GM12878 (cell line): Measurements from ENCODE around the gene ORM2. TPM values are rescaled to one million over a fixed set of nuclear protein-coding genes. Genes with fewer than 3 reads are reported as not detected.

ENCODE experiments used
- ATAC-seq: fragments of 200-7000 bp; cut with Tn5 transposase; 3 replicates; pipeline ENCODE4 v1.9.1; 2020; ENCODE audit warnings: mild to moderate bottlenecking, moderate library complexity
- BruUV-seq: library from RNA; stranded (reverse); fragments of 400-500 nt; replicated peaks from 2 replicates; lab custom pipeline; 2021; lab: Mats Ljungman, UMichigan
- CTCF ChIA-PET: fragments of 300-600 bp; sonication (Branson Sonifier 250); formaldehyde crosslinking; extraction: SDS; loops from one replicate; lab custom pipeline; 2021; ENCODE audit warnings: inconsistent platforms; lab: Yijun Ruan, JAX
- POLR2A ChIA-PET: fragments of 350-600 bp; formaldehyde crosslinking; extraction: SDS; loops from one replicate; lab custom pipeline; 2021; ENCODE audit warnings: inconsistent platforms; lab: Charles Lee
- RAD21 ChIA-PET: fragments of 300-600 bp; sonication (Branson Sonifier 250); formaldehyde crosslinking; loops from one replicate; lab custom pipeline; 2023; ENCODE audit warnings: antibody characterized with exemption; ENCODE audit not compliant: unreplicated experiment; lab: Charles Lee
- SMC1A ChIA-PET: fragments of 300-600 bp; sonication (Branson Sonifier 250); formaldehyde crosslinking; loops from one replicate; lab custom pipeline; 2023; ENCODE audit not compliant: unreplicated experiment, uncharacterized antibody; lab: Charles Lee
- DNase-seq: peaks from one replicate; pipeline ENCODE4 v3.0.0-alpha.2; 2011; ENCODE audit warnings: low read depth, low spot score
- FAIRE-seq: peaks from 3 replicates; lab custom pipeline; 2011; peaks lifted over from hg19 to GRCh38; lab: Jason Lieb, UNC
- H2AFZ ChIP-seq: 2 replicates; pipeline ENCODE4 v1.6.0; 2011; ENCODE audit warnings: low read depth, low read length, control low read depth; ENCODE audit not compliant: control insufficient read depth
- H3K27ac ChIP-seq: 2 replicates; pipeline ENCODE4 v1.5.1; 2011; ENCODE audit warnings: control low read depth; ENCODE audit not compliant: control insufficient read depth, insufficient read depth
- H3K27me3 ChIP-seq, 2 experiments: replicated peaks in 1 of 2; 2 replicates each; pipeline versions ENCODE4 v1.6.0 to v1.6.1; 2011; ENCODE audit warnings: low read length in 1 of 2; ENCODE audit not compliant: control insufficient read depth in 2 of 2, insufficient read depth in 2 of 2
- H3K36me3 ChIP-seq, 2 experiments: 2 replicates each; pipeline ENCODE4 v1.5.1; 2011; ENCODE audit warnings: low read length in 1 of 2; ENCODE audit not compliant: control insufficient read depth in 2 of 2, insufficient read depth in 2 of 2
- H3K4me1 ChIP-seq: 2 replicates; pipeline ENCODE4 v1.6.1; 2011; ENCODE audit warnings: mild to moderate bottlenecking, low read length, moderate library complexity, mixed read lengths; ENCODE audit not compliant: control insufficient read depth, insufficient read depth
- H3K4me2 ChIP-seq: 2 replicates; pipeline ENCODE4 v1.6.0; 2011; ENCODE audit warnings: control low read depth; ENCODE audit not compliant: control insufficient read depth, insufficient read depth
- H3K4me3 ChIP-seq: fragments of 200-600 bp; sonication (generic); 2 replicates; pipeline ENCODE4 v1.5.1; 2016
- H3K79me2 ChIP-seq: 2 replicates; pipeline ENCODE4 v1.6.0; 2011; ENCODE audit warnings: low read length; ENCODE audit not compliant: control insufficient read depth, insufficient read depth
- H3K9ac ChIP-seq: 2 replicates; pipeline ENCODE4 v1.8.0; 2011; ENCODE audit warnings: low read length, control low read depth, mixed read lengths; ENCODE audit not compliant: control insufficient read depth, insufficient read depth
- H3K9me3 ChIP-seq: replicated peaks from 3 replicates; pipeline ENCODE4 v1.5.1; 2011; ENCODE audit warnings: mild to moderate bottlenecking, low read length; ENCODE audit not compliant: control insufficient read depth, insufficient read depth
- H4K20me1 ChIP-seq: 2 replicates; pipeline ENCODE4 v1.6.0; 2011; ENCODE audit not compliant: control insufficient read depth, insufficient read depth
- CREM ChIP-seq: IDR thresholded peaks from 2 replicates; pipeline ENCODE4 v1.6.1; 2014; ENCODE audit warnings: antibody characterized with exemption, low read depth
- SPI1 ChIP-seq: IDR thresholded peaks from 2 replicates; pipeline ENCODE4 v1.6.1; 2011; ENCODE audit warnings: low read depth, mild to moderate bottlenecking, low read length, moderate library complexity, borderline replicate concordance; ENCODE audit not compliant: insufficient read depth
- WGBS: methylation state at CpG from one replicate; pipeline ENCODE4 v1.1.6; 2016; ENCODE audit warnings: low lambda C conversion rate; ENCODE audit not compliant: insufficient replicate concordance, insufficient coverage; ENCODE audit errors: missing lambda C conversion rate; 5-methylcytosine and 5-hydroxymethylcytosine counted together
- in situ Hi-C: fragments of 300-500 bp; cut with MboI; formaldehyde crosslinking; loops from 9 replicates; pipeline ENCODE4 v1.14.3; 2018; ENCODE audit warnings: mixed read lengths
- intact Hi-C: fragments of 100-400 bp; cut with micrococcal nuclease; formaldehyde crosslinking; loops from one replicate; pipeline ENCODE4 v1.14.2; 2022; ENCODE audit not compliant: unreplicated experiment
- polyA plus RNA-seq, 11 experiments: library from polyadenylated mRNA; depleted of rRNA in 4 of 11; unstranded in 6 of 11; stranded (reverse) in 5 of 11; fragments of >200 nt; fragmentation: Nextera tagmentation in 4 of 11; fragmentation: Illumina TruSeq in 1 of 11; extraction: Ambion mirVana in 4 of 11; extraction: Trizol in 1 of 11; gene quantifications; 1 replicate in 1 of 11; 2 replicates in 10 of 11; pipeline versions ENCODE4 v1.2.1 to v1.2.3, GENCODE V29; 2011 to 2016; ENCODE audit warnings: inconsistent platforms in 2 of 11, missing spikeins in 2 of 11, low read depth in 1 of 11
- total RNA-seq, 4 experiments: library from RNA; depleted of rRNA in 3 of 4; stranded (reverse); fragments of >200 nt in 3 of 4; fragmentation: Illumina TruSeq in 1 of 4; extraction: Trizol in 1 of 4; gene quantifications; 2 replicates each; pipeline versions ENCODE4 v1.2.1 to v1.2.3, GENCODE V29; 2013 to 2021
- TF ChIP-seq, protein P1 (sequence below): fragments of 450-650 bp; IDR thresholded peaks from 2 replicates; pipeline ENCODE4 v1.6.1; 2016; ENCODE audit warnings: mild to moderate bottlenecking
- TF ChIP-seq, protein P2 (sequence below): fragments of 450-650 bp; IDR thresholded peaks from 2 replicates; pipeline ENCODE4 v1.6.1; 2017; ENCODE audit warnings: antibody characterized with exemption, mild to moderate bottlenecking, moderate library complexity

ORM2 gene
- total and polyA plus RNA-seq, 10 of the 15 experiments (the other 5 are each of a cell fraction or from before 2014, with no cell fraction given): 0.64 TPM; not detected in 9

DNA sequence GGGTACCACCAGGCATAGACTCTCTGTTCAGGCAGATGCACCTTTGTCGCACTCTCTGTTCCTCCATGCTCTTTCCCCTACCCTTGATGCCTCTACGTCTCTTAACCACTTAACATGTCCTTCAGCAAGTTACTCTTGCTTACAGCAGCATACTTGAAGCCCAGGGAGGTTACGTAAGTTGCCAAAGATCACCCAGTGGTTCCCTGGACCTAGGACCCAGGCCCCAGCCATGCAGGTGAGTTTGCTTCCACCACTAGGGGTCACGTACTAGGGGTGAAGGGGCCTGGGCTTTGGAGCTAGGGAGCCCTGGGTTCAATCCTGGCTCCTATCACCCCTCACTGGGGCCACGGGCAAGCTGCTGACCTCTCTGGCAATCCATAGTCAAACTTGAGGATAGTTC is 49.2 kb downstream of the ORM2 start:
- RAD21 ChIA-PET: interaction anchor here (1.0 to 1.4 kb wide), 3 partner anchors 11 to 37 kb away, joined by 3 to 4 read pairs (median 3); no protein-coding TSS in a partner anchor
- peaks cover 71% of the 10 kb centered on the region for H3K79me2 ChIP-seq
- H4K20me1 ChIP-seq: peaks cover 6% of the 10 kb centered on the region
- in situ Hi-C loops (no loop called here), intact Hi-C loops (no loop called here)
- CTCF ChIA-PET: interaction anchor here (0.8 to 1.4 kb wide), 4 partner anchors 10 to 16 kb away, joined by 3 read pairs; no protein-coding TSS in a partner anchor
- no peak overlapping the region for H3K27ac ChIP-seq
- POLR2A ChIA-PET: interaction anchor here (0.5 to 1.1 kb wide), 4 partner anchors 9 to 108 kb away, joined by 3 to 5 read pairs (median 3); partner anchors contain the start of gene AKNA
- H3K27me3 ChIP-seq: no peaks in the 10 kb centered on the region
- TF ChIP-seq, protein P1, sequence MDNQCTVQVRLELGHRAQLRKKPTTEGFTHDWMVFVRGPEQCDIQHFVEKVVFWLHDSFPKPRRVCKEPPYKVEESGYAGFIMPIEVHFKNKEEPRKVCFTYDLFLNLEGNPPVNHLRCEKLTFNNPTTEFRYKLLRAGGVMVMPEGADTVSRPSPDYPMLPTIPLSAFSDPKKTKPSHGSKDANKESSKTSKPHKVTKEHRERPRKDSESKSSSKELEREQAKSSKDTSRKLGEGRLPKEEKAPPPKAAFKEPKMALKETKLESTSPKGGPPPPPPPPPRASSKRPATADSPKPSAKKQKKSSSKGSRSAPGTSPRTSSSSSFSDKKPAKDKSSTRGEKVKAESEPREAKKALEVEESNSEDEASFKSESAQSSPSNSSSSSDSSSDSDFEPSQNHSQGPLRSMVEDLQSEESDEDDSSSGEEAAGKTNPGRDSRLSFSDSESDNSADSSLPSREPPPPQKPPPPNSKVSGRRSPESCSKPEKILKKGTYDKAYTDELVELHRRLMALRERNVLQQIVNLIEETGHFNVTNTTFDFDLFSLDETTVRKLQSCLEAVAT: no peak
- TF ChIP-seq, protein P2, sequence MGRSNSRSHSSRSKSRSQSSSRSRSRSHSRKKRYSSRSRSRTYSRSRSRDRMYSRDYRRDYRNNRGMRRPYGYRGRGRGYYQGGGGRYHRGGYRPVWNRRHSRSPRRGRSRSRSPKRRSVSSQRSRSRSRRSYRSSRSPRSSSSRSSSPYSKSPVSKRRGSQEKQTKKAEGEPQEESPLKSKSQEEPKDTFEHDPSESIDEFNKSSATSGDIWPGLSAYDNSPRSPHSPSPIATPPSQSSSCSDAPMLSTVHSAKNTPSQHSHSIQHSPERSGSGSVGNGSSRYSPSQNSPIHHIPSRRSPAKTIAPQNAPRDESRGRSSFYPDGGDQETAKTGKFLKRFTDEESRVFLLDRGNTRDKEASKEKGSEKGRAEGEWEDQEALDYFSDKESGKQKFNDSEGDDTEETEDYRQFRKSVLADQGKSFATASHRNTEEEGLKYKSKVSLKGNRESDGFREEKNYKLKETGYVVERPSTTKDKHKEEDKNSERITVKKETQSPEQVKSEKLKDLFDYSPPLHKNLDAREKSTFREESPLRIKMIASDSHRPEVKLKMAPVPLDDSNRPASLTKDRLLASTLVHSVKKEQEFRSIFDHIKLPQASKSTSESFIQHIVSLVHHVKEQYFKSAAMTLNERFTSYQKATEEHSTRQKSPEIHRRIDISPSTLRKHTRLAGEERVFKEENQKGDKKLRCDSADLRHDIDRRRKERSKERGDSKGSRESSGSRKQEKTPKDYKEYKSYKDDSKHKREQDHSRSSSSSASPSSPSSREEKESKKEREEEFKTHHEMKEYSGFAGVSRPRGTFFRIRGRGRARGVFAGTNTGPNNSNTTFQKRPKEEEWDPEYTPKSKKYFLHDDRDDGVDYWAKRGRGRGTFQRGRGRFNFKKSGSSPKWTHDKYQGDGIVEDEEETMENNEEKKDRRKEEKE: no peak
- no peak for TF ChIP-seq CREM
- TF ChIP-seq SPI1: no peak
- no peak overlapping the region for H3K4me2 ChIP-seq
- no peak overlapping the region for H3K9ac ChIP-seq
- DNase-seq: no peak
- no TSS peak for BruUV-seq
- peaks cover 31% of the 10 kb centered on the region for H3K4me1 ChIP-seq
- no peak for FAIRE-seq
- peaks cover 38 to 42% of the 10 kb centered on the region in 2 experiments for H3K36me3 ChIP-seq
- no peaks in the 10 kb centered on the region for H3K9me3 ChIP-seq
- 95% methylated on average over 5 of the region's 5 CpGs for WGBS
- ATAC-seq: no peak
- SMC1A ChIA-PET: interaction anchor here (0.7 to 2.0 kb wide), 3 partner anchors 13 to 27 kb away, joined by 3 to 12 read pairs (median 5); no protein-coding TSS in a partner anchor
- H2AFZ ChIP-seq: no peak overlapping the region
- H3K4me3 ChIP-seq: no peak overlapping the region

Other genes starting within 250 kb of the ORM2 start
- gene KIF12, start 230.6 kb upstream of the ORM2 start, total RNA-seq (2014; rRNA removed): not detected in 2 replicates
- gene KIF12, start 230.6 kb upstream of the ORM2 start, total RNA-seq (2014; rRNA removed; fragmentation: Illumina TruSeq; extraction: Trizol): not detected in 2 replicates
- 0.27 TPM in 1 of 2 replicates, not detected in the other for gene KIF12, start 230.6 kb upstream of the ORM2 start, total RNA-seq (2021)
- gene KIF12, start 230.6 kb upstream of the ORM2 start, polyA plus RNA-seq (2011; rRNA removed): not detected in 2 replicates
- gene KIF12, start 230.6 kb upstream of the ORM2 start, polyA plus RNA-seq (2014; fragmentation: Illumina TruSeq; extraction: Trizol): not detected in 2 replicates
- gene KIF12, start 230.6 kb upstream of the ORM2 start, polyA plus RNA-seq (2014; fragmentation: Nextera tagmentation; extraction: Ambion mirVana): not detected
- not detected in 2 replicates for gene KIF12, start 230.6 kb upstream of the ORM2 start, polyA plus RNA-seq (2014; rRNA removed)
- gene KIF12, start 230.6 kb upstream of the ORM2 start, polyA plus RNA-seq (2016; fragmentation: Nextera tagmentation; extraction: Ambion mirVana): not detected
- not detected in 2 replicates for gene COL27A1, start 174.3 kb upstream of the ORM2 start, total RNA-seq (2014; rRNA removed)
- not detected in 2 replicates for gene COL27A1, start 174.3 kb upstream of the ORM2 start, total RNA-seq (2014; rRNA removed; fragmentation: Illumina TruSeq; extraction: Trizol)
- 0.10 and 0.21 TPM in 2 replicates for gene COL27A1, start 174.3 kb upstream of the ORM2 start, total RNA-seq (2021)
- not detected in 2 replicates for gene COL27A1, start 174.3 kb upstream of the ORM2 start, polyA plus RNA-seq (2011; rRNA removed)
- gene COL27A1, start 174.3 kb upstream of the ORM2 start, polyA plus RNA-seq (2014; fragmentation: Illumina TruSeq; extraction: Trizol): not detected in 2 replicates
- not detected for gene COL27A1, start 174.3 kb upstream of the ORM2 start, polyA plus RNA-seq (2014; fragmentation: Nextera tagmentation; extraction: Ambion mirVana)
- gene COL27A1, start 174.3 kb upstream of the ORM2 start, polyA plus RNA-seq (2014; rRNA removed): not detected in 2 replicates
- not detected for gene COL27A1, start 174.3 kb upstream of the ORM2 start, polyA plus RNA-seq (2016; fragmentation: Nextera tagmentation; extraction: Ambion mirVana)
- gene ORM1, start 6.8 kb upstream of the ORM2 start, total RNA-seq (2014; rRNA removed): not detected in 2 replicates
- gene ORM1, start 6.8 kb upstream of the ORM2 start, total RNA-seq (2014; rRNA removed; fragmentation: Illumina TruSeq; extraction: Trizol): not detected in 2 replicates
- 3.5 and 4.4 TPM in 2 replicates for gene ORM1, start 6.8 kb upstream of the ORM2 start, total RNA-seq (2021)
- not detected in 2 replicates for gene ORM1, start 6.8 kb upstream of the ORM2 start, polyA plus RNA-seq (2011; rRNA removed)
- gene ORM1, start 6.8 kb upstream of the ORM2 start, polyA plus RNA-seq (2014; fragmentation: Illumina TruSeq; extraction: Trizol): not detected in 2 replicates
- gene ORM1, start 6.8 kb upstream of the ORM2 start, polyA plus RNA-seq (2014; fragmentation: Nextera tagmentation; extraction: Ambion mirVana): not detected
- not detected in 2 replicates for gene ORM1, start 6.8 kb upstream of the ORM2 start, polyA plus RNA-seq (2014; rRNA removed)
- gene ORM1, start 6.8 kb upstream of the ORM2 start, polyA plus RNA-seq (2016; fragmentation: Nextera tagmentation; extraction: Ambion mirVana): not detected
- 49.4 and 59.0 TPM in 2 replicates for gene AKNA, start 58.1 kb downstream of the ORM2 start, total RNA-seq (2014; rRNA removed)
- gene AKNA, start 58.1 kb downstream of the ORM2 start, total RNA-seq (2014; rRNA removed; fragmentation: Illumina TruSeq; extraction: Trizol): 36.0 and 39.8 TPM in 2 replicates
- gene AKNA, start 58.1 kb downstream of the ORM2 start, total RNA-seq (2021): 117 and 132 TPM in 2 replicates
- gene AKNA, start 58.1 kb downstream of the ORM2 start, polyA plus RNA-seq (2011; rRNA removed): 18.0 and 30.1 TPM in 2 replicates
- 27.2 and 57.6 TPM in 2 replicates for gene AKNA, start 58.1 kb downstream of the ORM2 start, polyA plus RNA-seq (2014; fragmentation: Illumina TruSeq; extraction: Trizol)
- gene AKNA, start 58.1 kb downstream of the ORM2 start, polyA plus RNA-seq (2014; fragmentation: Nextera tagmentation; extraction: Ambion mirVana): 1 to 10 TPM; 1.6 to 5.0 TPM
- 71.9 and 77.7 TPM in 2 replicates for gene AKNA, start 58.1 kb downstream of the ORM2 start, polyA plus RNA-seq (2014; rRNA removed)
- gene AKNA, start 58.1 kb downstream of the ORM2 start, polyA plus RNA-seq (2016; fragmentation: Nextera tagmentation; extraction: Ambion mirVana): 10 to 100 TPM; 28.0 to 30.9 TPM
- gene WHRN, start 175.6 kb downstream of the ORM2 start, total RNA-seq (2014; rRNA removed): 0.33 and 0.34 TPM in 2 replicates
- gene WHRN, start 175.6 kb downstream of the ORM2 start, total RNA-seq (2014; rRNA removed; fragmentation: Illumina TruSeq; extraction: Trizol): 0.18 TPM in 2 replicates
- gene WHRN, start 175.6 kb downstream of the ORM2 start, total RNA-seq (2021): 0.98 and 1.2 TPM in 2 replicates
- 9.9 and 18.2 TPM in 2 replicates for gene WHRN, start 175.6 kb downstream of the ORM2 start, polyA plus RNA-seq (2011; rRNA removed)
- 0.17 and 0.29 TPM in 2 replicates for gene WHRN, start 175.6 kb downstream of the ORM2 start, polyA plus RNA-seq (2014; fragmentation: Illumina TruSeq; extraction: Trizol)
- under 1 TPM in 1 of 2 experiments, not detected in 1; 0.04 TPM for gene WHRN, start 175.6 kb downstream of the ORM2 start, polyA plus RNA-seq (2014; fragmentation: Nextera tagmentation; extraction: Ambion mirVana)
- gene WHRN, start 175.6 kb downstream of the ORM2 start, polyA plus RNA-seq (2014; rRNA removed): 0.82 and 0.86 TPM in 2 replicates
- gene WHRN, start 175.6 kb downstream of the ORM2 start, polyA plus RNA-seq (2016; fragmentation: Nextera tagmentation; extraction: Ambion mirVana): 1 to 10 TPM in 1 of 2 experiments, under 1 TPM in 1; 0.68 to 1.1 TPM